ENCODE results near the gene KANSL1.

Gene KANSL1

DNA sequence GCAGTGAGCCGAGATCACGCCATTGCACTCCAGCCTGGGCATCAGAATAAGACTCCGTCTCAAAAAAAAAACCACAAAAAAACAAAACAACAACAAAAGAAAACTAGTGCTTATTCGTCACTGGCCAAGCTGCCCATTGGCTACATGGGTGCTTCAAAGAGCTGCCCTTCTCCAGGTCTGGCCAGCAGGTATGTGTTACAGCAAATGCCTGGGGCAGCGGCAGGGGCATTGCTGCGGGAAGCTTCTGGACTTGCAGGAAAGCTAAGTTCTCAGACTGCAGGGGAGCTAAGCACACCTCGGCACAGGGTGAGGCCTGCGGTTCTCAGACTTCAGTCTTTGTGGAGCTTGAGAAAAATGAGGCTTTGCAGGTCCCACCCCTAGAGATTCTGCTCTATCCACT, 198.2 kb downstream of the KANSL1 start:
- DNase-seq (ENCODE audit: low read depth) = no peak
- H3K4me3 ChIP-seq (ENCODE audit: low read length) = no peak overlapping the region
- TF ChIP-seq, protein P1, sequence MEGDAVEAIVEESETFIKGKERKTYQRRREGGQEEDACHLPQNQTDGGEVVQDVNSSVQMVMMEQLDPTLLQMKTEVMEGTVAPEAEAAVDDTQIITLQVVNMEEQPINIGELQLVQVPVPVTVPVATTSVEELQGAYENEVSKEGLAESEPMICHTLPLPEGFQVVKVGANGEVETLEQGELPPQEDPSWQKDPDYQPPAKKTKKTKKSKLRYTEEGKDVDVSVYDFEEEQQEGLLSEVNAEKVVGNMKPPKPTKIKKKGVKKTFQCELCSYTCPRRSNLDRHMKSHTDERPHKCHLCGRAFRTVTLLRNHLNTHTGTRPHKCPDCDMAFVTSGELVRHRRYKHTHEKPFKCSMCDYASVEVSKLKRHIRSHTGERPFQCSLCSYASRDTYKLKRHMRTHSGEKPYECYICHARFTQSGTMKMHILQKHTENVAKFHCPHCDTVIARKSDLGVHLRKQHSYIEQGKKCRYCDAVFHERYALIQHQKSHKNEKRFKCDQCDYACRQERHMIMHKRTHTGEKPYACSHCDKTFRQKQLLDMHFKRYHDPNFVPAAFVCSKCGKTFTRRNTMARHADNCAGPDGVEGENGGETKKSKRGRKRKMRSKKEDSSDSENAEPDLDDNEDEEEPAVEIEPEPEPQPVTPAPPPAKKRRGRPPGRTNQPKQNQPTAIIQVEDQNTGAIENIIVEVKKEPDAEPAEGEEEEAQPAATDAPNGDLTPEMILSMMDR (IDR thresholded peaks at IDR 0.05; ENCODE audit: insufficient read depth, low read depth, low read length, missing control alignments) = no peak

DNA sequence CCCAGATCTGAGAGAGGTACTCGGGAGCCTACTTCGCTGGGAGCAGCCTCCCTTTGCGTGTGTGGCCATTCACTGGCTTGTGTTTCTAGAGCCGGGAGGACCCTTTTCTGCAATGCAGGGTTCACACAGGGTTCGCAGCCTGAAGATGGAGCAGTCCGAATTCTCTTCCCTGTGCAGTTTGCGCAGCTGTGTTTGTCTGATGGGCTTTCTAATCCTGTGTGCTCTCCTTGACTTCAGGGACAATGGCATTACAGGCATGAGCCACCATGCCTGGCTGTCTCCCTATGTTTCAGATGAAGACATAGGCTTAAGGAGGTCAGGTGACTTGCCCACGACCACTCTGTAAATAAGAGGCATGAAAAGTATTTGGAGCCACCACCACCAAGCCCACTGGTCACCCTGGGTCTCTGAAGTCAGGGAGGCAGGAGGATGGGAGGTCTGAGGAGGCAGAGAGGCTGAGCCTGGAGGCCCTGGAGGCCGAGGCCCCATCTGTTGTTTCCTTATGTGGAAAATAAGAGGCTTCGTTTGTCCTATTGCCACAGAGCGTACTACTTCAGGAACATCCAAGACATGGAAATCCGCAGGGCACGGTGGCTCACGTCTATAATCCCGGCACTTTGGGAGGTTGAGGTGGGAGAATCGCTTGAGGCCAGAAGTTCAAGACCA, 199.1 kb downstream of the KANSL1 start:
- no peak for DNase-seq (ENCODE audit: low read depth)
- TF ChIP-seq, protein P1 (IDR thresholded peaks at IDR 0.05; ENCODE audit: insufficient read depth, low read depth, low read length, missing control alignments) = no peak
- no peak overlapping the region for H3K4me3 ChIP-seq (ENCODE audit: low read length)

DNA sequence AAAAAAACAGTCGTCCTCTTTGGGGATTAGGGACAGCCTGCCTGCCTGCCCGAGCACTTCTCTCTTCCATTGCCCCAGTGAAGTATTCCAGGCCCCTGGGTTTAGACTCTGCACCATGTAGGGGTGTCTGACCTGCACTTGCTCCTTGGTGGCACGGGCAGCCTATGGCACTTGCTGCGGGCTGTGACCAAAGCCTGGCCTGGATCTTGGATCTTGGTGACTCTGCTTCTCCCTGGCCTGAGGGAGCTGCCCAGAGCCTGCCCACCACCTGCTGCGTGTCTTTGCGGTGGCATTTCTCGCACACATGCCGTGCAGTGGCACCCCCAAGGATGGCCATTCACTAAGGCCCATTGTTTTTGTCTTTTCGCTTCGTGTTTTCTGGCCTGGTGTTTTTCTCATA, 200.3 kb downstream of the KANSL1 start:
- TF ChIP-seq, protein P1 (IDR thresholded peaks at IDR 0.05; ENCODE audit: insufficient read depth, low read depth, low read length, missing control alignments) = no peak

DNA sequence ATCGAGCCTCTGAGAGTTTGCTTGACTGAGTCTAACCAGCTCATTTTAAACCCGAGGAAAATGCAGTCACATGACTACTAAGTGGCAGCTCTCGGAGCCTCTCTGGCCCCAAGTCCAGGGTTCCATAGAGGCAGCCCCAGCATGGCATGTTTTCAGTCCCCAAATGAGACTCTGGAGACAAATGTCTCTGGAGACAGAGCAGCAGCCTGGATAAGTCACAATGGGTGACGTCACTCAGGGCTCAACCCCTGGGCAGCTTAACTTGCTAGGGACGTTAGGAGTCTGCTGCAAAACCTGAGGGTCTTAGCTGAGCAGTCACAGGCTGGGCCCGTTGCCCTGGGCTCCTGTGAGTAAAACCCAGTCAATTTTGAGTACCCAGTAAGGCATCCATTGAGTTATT, 201.1 kb downstream of the KANSL1 start:
- no peak for DNase-seq (ENCODE audit: low read depth)
- TF ChIP-seq, protein P1 (IDR thresholded peaks at IDR 0.05; ENCODE audit: insufficient read depth, low read depth, low read length, missing control alignments) = no peak
- no peak overlapping the region for H3K4me3 ChIP-seq (ENCODE audit: low read length)

More for the DNA sequence above, 200.3 kb downstream of the KANSL1 start:
- no peak overlapping the region for H3K4me3 ChIP-seq (ENCODE audit: low read length)
- no peak for DNase-seq (ENCODE audit: low read depth)

DNA sequence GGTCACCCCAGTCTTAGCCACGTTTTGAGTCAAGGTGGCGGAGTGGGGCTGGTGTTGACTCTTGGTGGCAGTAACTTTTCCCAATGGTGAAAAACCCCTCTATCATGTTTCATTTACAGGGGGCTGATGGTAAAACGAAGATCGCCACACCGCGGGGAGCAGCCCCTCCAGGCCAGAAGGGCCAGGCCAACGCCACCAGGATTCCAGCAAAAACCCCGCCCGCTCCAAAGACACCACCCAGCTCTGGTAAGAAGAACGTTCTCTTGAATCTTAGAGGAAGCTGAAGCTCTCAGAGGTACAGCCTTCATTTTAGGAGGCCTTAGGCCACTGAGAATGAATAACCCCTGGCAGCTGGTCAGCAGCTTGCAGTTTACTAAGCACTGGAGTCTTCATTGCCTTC, 201.9 kb downstream of the KANSL1 start:
- TF ChIP-seq, protein P1 (IDR thresholded peaks at IDR 0.05; ENCODE audit: insufficient read depth, low read depth, low read length, missing control alignments) = no peak
- no peak overlapping the region for H3K4me3 ChIP-seq (ENCODE audit: low read length)
- no peak for DNase-seq (ENCODE audit: low read depth)

DNA sequence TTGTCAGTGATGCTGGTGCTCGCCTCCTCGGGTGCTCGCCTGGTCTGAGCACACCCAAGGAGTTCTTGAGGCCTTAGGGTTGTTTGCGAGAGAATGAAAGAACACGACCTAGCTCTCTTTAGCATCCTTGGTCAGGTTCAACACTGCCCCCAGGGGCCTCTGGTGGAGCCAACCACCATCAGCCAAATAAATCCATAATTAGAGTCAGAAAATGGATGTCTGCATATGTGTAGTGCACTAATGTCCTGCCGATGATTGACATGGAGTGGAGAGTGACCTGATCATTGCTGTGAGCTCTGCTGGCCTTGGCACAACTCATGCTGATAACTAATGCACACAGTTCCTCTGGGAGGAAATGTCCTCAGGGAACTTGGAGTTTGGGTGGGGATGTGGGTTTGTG, 202.3 kb downstream of the KANSL1 start:
- H3K4me3 ChIP-seq (ENCODE audit: low read length) = no peak overlapping the region
- TF ChIP-seq, protein P1 (IDR thresholded peaks at IDR 0.05; ENCODE audit: insufficient read depth, low read depth, low read length, missing control alignments) = no peak
- no peak for DNase-seq (ENCODE audit: low read depth)

DNA sequence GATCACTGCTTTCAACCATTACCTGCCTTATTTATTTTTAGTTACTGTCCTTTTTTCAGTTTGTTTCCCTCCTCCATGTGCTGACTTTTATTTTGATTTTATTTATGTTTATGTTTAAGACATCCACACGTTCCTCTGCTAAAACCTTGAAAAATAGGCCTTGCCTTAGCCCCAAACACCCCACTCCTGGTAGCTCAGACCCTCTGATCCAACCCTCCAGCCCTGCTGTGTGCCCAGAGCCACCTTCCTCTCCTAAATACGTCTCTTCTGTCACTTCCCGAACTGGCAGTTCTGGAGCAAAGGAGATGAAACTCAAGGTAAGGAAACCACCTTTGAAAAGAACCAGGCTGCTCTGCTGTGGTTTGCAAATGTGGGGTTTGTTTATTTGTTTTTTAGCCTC, 203.5 kb downstream of the KANSL1 start:
- no peak for DNase-seq (ENCODE audit: low read depth)
- TF ChIP-seq, protein P1 (IDR thresholded peaks at IDR 0.05; ENCODE audit: insufficient read depth, low read depth, low read length, missing control alignments) = no peak
- H3K4me3 ChIP-seq (ENCODE audit: low read length) = no peak overlapping the region
